ENCODE data around the gene PLEKHG5.

PLEKHG5 gene

DNA sequence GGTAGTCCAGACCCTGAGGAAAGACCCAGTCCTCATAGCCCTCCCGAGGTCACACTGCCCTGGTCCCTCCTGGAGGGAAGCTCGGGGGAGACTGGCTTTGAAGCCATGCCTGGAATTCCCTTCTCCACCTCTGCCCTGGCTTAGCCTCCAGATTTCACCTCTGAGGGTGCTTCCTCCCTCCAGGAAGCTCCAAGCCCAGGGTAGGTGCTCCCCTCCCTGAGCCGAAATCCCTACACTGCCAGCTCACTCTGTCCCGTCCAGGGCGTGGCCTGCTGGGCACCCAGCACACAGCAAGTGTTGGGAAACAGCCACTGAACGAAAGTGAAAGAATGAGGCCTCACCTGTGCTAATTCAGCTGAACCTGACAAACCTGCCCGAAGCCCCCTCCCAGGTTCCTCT is 19.5 kb downstream of the PLEKHG5 start:
- peaks cover 1% of the 10 kb centered on the region; the same call in 1 of the 2 replicates for H3K27me3 ChIP-seq (ENCODE audit: insufficient read depth, low read length)
- peaks cover 24% of the 10 kb centered on the region for H3K36me3 ChIP-seq (ENCODE audit: insufficient read depth, low read depth, low read length)
- no peak overlapping the region for H3K4me3 ChIP-seq (ENCODE audit: low read length)
- peaks cover 2% of the 10 kb centered on the region; the same call in 1 of the 2 replicates for H3K4me1 ChIP-seq (ENCODE audit: insufficient read depth, low read length)
- H3K27ac ChIP-seq (ENCODE audit: low read length): no peak overlapping the region
- no peak overlapping the region for H3K9ac ChIP-seq (ENCODE audit: low read depth, low read length)
- H3K9me3 ChIP-seq (ENCODE audit: insufficient read depth, low read depth, low read length): no peaks in the 10 kb centered on the region

DNA sequence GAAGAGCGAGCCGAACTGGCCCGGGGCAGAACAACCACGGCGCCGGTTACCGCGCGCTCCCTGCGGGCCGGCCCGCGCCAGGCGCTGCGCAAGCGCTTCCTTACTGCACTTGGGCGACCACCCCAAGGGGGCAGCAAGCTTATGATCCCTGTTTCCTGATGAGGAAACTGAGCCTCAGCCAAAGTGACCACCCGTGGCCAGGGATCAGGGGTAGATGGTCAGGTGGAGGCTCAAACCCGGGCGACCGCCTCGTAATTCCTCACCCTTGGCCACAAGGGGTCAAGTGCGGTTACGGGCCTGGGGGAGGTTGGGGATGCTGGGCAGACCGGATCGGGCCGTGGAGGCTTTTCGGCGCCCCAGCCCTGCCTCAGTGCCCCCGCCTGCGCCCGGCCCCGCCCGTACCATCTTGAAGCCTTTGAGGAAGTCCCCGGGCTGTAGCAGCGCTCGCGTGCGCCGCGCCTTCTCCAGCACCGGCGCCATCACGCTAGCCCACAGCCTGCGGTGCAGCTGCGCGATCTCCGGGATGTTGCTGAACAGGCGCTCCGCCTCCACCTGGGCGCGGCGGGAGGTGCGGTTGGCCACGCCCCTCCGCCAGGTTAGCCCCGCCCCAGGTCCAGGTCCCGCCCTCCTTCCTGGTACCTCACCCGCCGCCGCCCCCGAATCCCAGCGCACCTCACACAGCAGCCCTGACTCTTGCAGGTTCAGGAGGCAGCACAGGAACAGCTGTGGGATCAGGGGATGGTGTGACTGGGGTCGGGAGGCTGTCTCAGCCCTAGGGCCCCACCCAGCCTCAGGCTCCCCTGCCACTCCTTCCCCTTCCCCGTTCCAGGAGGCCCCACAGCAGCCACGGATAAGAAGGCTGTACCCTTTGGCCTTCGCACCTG is 20.1 kb downstream of the PLEKHG5 start:
- no peak overlapping the region for H3K4me3 ChIP-seq (ENCODE audit: low read length)
- peaks cover 24% of the 10 kb centered on the region for H3K36me3 ChIP-seq (ENCODE audit: insufficient read depth, low read depth, low read length)
- peaks cover 8% of the 10 kb centered on the region; the same call in 1 of the 2 replicates for H3K27me3 ChIP-seq (ENCODE audit: insufficient read depth, low read length)
- no peak overlapping the region for H3K9ac ChIP-seq (ENCODE audit: low read depth, low read length)
- peaks cover 2% of the 10 kb centered on the region; the same call in 1 of the 2 replicates for H3K4me1 ChIP-seq (ENCODE audit: insufficient read depth, low read length)
- H3K27ac ChIP-seq (ENCODE audit: low read length): no peak overlapping the region
- no peaks in the 10 kb centered on the region for H3K9me3 ChIP-seq (ENCODE audit: insufficient read depth, low read depth, low read length)

DNA sequence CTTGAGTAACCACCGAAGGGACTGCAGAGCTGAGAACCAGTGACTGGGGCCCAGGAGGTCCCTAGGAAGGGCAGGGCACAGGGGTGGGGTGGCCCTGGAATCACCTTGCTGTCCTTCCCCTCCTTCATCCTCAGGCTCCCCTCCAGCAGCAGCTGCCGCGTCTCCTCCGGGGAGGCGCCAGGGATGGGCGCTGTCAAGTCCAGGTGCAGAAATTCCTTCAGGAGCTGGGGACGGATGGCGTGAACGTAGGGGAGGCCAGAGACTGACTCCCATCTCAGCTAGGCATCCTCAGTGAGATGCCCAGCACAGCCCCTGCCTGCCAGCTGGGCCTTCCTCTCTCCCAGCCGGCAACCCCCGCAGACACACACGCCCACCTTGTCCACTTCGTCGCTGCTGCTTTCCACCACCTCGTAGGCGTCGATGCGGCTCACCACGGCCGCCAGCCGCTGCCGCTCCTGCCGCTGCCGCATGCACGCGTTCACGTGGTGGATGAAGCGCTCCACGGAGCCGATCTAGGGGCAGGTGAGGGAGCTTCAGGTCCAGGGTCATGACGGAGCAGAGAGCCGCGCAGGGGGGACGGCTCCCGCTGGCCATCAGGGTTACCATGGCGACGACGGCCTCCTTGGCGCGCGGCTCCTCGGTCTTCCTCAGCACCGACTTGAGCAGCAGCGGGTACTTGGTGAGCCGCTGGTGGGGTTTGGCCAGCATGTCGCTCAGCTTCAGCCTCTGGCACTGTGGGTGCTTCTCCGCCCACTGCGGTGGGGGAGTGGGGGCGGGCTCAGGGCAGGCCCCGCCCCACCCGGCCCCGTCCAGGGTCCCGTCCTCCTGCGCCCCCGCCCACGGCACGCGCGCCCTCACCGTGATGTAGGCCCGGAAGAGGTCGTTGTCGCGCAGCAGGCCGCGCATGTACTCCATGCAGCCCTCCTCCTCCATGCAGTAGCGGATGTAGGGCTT is 21.1 kb downstream of the PLEKHG5 start:
- Histone ChIP-seq H3K36me3 (ENCODE audit: insufficient read depth, low read depth, low read length) (peaks cover 24% of the 10 kb centered on the region), H3K9me3 (ENCODE audit: insufficient read depth, low read depth, low read length) (no peaks in the 10 kb centered on the region), H3K4me3 (ENCODE audit: low read length) (no peak overlapping the region), H3K4me1 (ENCODE audit: insufficient read depth, low read length) (peaks cover 2% of the 10 kb centered on the region; the same call in 1 of the 2 replicates), H3K9ac (ENCODE audit: low read depth, low read length) (no peak overlapping the region), H3K27ac (ENCODE audit: low read length) (no peak overlapping the region), H3K27me3 (ENCODE audit: insufficient read depth, low read length) (peaks cover 15% of the 10 kb centered on the region; the same call in 1 of the 2 replicates)

DNA sequence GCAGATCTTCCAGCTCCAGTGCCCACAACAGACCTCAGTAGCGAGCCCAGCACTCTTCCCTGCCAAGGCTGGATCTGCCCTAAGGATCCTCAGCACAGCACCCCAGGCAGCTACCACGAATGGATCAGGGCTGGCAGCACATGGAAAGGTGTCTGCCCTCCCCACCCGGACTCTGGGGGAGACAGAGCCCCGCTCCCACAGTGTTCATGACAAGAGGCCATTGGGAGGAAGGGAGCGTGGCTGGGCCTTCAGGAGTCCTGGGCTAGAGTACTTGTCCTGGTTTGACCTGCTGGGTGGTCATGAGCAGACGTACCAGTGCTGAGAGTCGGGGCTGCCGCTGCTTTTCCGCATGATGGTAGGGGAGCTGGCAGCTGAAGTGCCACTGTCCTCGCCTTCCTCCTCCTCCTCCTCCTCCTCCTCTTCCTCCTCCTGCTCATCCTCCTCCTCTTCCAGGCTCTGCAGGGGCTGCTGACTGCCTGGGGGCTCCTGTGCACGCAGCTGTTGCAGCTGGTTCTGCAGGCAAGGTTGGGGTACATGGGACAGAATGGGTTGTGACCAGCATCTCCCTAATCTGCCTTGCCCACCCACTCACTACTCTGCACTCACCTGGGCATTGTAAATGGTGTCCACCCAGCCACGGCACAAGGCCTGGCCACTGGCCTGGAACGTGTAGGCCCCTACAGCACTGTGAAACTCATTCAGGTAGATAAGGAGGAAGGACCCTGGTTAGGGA is 22.6 kb downstream of the PLEKHG5 start:
- no peaks in the 10 kb centered on the region; the same call in 1 of the 2 replicates for H3K4me1 ChIP-seq (ENCODE audit: insufficient read depth, low read length)
- H3K36me3 ChIP-seq (ENCODE audit: insufficient read depth, low read depth, low read length): peaks cover 24% of the 10 kb centered on the region
- H3K9me3 ChIP-seq (ENCODE audit: insufficient read depth, low read depth, low read length): no peaks in the 10 kb centered on the region
- H3K9ac ChIP-seq (ENCODE audit: low read depth, low read length): no peak overlapping the region
- peaks cover 17% of the 10 kb centered on the region; the same call in 1 of the 2 replicates for H3K27me3 ChIP-seq (ENCODE audit: insufficient read depth, low read length)
- H3K27ac ChIP-seq (ENCODE audit: low read length): no peak overlapping the region
- no peak overlapping the region for H3K4me3 ChIP-seq (ENCODE audit: low read length)

DNA sequence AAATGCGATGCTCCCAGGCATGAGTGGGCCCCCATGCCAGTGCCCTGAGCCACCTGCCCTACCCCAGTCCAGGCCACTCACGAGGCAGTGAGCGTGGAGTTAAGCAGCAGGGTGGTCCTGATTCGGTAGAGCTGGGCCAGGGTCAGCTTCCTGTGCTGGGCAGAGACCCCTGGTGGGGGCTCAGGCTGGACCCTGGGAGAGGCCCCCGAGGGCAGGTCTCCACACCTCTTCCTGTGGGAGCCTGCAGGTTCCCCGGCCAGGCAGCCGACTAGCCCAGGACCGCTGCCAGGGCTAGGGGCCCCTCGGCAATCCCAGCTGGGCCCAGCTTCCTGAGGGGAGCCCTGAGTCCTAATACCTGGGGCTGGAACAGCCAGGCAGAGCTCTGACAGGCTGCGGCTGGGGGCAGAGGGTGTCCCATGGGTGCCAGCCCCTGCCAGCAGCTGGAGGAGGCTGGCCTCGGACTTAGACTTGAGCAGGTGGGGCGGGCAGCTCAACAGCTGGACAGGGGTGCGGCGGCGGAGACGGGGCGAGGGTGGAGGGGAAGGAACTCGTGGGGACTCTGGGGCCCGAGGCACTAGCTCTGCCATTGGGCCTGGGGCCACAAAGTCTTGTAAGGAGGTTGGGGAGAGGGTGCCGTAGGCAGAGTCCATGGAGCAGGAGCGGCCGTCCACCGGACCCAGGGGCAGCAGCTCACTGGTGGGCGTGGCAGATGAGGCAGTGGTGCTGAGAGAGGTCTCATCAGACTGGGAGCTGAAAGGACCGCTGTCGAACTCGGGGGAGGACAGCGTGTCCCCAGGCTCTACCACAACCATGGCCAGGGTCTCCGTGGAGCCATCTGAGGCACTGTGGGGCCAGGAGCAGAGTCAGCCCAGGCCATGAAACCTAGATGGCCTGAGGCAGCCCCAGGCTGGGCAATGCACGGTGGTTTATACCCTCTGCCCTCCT is 23.5 kb downstream of the PLEKHG5 start:
- Histone ChIP-seq H3K36me3 (ENCODE audit: insufficient read depth, low read depth, low read length) (peaks cover 24% of the 10 kb centered on the region), H3K4me3 (ENCODE audit: low read length) (no peak overlapping the region), H3K27me3 (ENCODE audit: insufficient read depth, low read length) (peaks cover 17% of the 10 kb centered on the region; the same call in 1 of the 2 replicates), H3K4me1 (ENCODE audit: insufficient read depth, low read length) (no peaks in the 10 kb centered on the region; the same call in 1 of the 2 replicates), H3K27ac (ENCODE audit: low read length) (no peak overlapping the region), H3K9me3 (ENCODE audit: insufficient read depth, low read depth, low read length) (no peaks in the 10 kb centered on the region), H3K9ac (ENCODE audit: low read depth, low read length) (no peak overlapping the region)

DNA sequence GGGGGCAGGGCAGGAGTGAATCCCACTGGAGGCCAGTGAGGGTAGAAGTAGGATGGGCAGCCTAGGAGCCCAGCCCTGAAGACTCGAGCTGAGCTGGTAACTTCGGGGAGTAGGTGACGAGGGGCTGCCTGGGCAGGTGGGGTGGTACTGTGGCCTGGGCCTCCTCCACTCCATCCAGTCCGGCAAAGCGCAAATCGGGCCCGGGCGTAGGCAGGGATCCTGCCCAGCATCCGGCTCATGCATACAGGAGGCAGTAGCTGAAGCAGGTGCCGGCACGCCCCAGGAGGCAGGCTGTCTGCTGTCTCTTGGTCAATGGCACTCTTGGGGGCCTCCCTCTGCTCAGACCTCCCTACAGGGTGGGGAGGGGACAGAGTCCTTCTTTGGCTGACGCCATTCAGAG is 24.2 kb downstream of the PLEKHG5 start:
- no peaks in the 10 kb centered on the region for H3K9me3 ChIP-seq (ENCODE audit: insufficient read depth, low read depth, low read length)
- no peaks in the 10 kb centered on the region; the same call in 1 of the 2 replicates for H3K4me1 ChIP-seq (ENCODE audit: insufficient read depth, low read length)
- H3K27me3 ChIP-seq (ENCODE audit: insufficient read depth, low read length): peaks cover 17% of the 10 kb centered on the region; the same call in 1 of the 2 replicates
- no peak overlapping the region for H3K4me3 ChIP-seq (ENCODE audit: low read length)
- no peak overlapping the region for H3K27ac ChIP-seq (ENCODE audit: low read length)
- no peak overlapping the region for H3K9ac ChIP-seq (ENCODE audit: low read depth, low read length)
- peaks cover 22% of the 10 kb centered on the region for H3K36me3 ChIP-seq (ENCODE audit: insufficient read depth, low read depth, low read length)

DNA sequence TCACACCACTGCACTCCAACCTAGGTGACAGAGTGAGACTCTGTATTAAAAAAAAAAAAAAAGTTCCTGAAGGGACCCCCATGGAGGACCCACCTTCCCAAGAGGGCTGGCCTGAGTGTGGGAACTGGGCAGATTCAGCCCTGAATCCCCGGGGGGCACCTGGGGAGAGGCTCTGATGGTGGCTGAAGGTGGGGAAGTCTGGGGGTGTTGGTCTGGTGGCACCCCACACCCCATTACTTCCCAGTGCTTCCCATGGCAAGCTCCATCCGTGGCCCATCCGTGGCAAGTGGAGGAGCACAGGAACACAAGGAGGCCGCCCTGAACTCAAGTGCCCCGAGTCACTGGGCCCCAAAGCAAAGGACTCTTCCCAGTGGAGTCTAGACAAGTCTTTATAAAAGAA is 24.7 kb downstream of the PLEKHG5 start:
- H3K9me3 ChIP-seq (ENCODE audit: insufficient read depth, low read depth, low read length): no peaks in the 10 kb centered on the region
- no peak overlapping the region for H3K9ac ChIP-seq (ENCODE audit: low read depth, low read length)
- peaks cover 17% of the 10 kb centered on the region; the same call in 1 of the 2 replicates for H3K27me3 ChIP-seq (ENCODE audit: insufficient read depth, low read length)
- H3K27ac ChIP-seq (ENCODE audit: low read length): no peak overlapping the region
- no peak overlapping the region for H3K4me3 ChIP-seq (ENCODE audit: low read length)
- peaks cover 23% of the 10 kb centered on the region for H3K36me3 ChIP-seq (ENCODE audit: insufficient read depth, low read depth, low read length)
- H3K4me1 ChIP-seq (ENCODE audit: insufficient read depth, low read length): no peaks in the 10 kb centered on the region; the same call in 1 of the 2 replicates

DNA sequence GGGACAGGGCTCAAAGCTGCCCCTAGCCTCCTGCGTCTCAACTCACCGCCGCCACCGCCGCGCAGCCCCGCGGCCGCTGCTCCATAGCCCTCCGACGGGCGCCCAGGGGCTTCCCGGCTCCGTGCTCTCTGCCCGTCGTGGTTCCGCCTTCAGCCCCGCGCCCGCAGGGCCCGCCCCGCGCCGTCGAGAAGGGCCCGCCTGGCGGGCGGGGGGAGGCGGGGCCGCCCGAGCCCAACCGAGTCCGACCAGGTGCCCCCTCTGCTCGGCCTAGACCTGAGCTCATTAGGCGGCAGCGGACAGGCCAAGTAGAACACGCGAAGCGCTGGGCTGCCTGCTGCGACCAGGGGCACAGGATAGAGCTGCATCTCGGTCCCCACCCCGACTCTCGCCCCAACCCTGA is 25.4 kb downstream of the PLEKHG5 start, which contains the start of gene TNFRSF25:
Gene TNFRSF25, minus strand, starts transcription at position 151 of the 400 bp plus-strand sequence. Its CDS starts 66 bp downstream, at position 85.
- no peak within 1 kb of the TSS for H3K27ac ChIP-seq (ENCODE audit: low read length)
- peaks cover 17% of the 10 kb centered on the region; the same call in 1 of the 2 replicates for H3K27me3 ChIP-seq (ENCODE audit: insufficient read depth, low read length)
- H3K4me3 ChIP-seq (ENCODE audit: low read length): peak within 1 kb of the TSS; percentile 43; the same call in 1 of the 2 replicates
- no peaks in the 10 kb centered on the region; the same call in 1 of the 2 replicates for H3K4me1 ChIP-seq (ENCODE audit: insufficient read depth, low read length)
- H3K9ac ChIP-seq (ENCODE audit: low read depth, low read length): no peak within 1 kb of the TSS
- H3K36me3 ChIP-seq (ENCODE audit: insufficient read depth, low read depth, low read length): peaks cover 23% of the 10 kb centered on the region
- no peaks in the 10 kb centered on the region for H3K9me3 ChIP-seq (ENCODE audit: insufficient read depth, low read depth, low read length)

DNA sequence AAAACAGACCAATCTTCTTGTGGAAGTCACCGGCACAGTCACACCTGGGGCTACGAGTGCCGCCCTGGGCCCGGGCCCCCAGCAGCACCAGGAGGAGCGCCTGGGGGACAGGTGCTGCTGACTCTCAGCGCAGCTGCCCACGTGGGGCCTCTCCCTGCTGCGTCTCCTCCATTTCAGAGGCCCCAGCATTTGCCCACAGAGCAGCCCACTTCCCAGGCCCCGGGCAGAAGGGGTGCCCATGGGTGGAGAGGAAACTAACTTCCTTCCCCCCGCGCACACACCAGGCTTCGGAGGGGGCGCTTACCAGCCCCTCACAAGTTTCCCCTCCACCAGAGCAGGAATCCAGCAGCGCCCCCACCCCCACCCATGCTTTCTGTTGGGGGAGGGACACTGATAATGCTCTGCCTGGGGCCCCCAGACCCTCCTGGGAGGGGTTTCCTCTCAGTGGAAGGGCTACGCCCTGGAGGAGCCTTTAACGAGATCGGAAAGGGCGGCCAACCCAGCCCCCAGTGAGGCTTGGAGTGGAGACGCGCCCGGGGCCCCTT is 25.9 kb downstream of the PLEKHG5 start:
- no peak overlapping the region for H3K27ac ChIP-seq (ENCODE audit: low read length)
- H3K9ac ChIP-seq (ENCODE audit: low read depth, low read length): no peak overlapping the region
- peaks cover 4% of the 10 kb centered on the region; the same call in 1 of the 2 replicates for H3K4me1 ChIP-seq (ENCODE audit: insufficient read depth, low read length)
- peak overlapping the region; percentile 43; the same call in 1 of the 2 replicates for H3K4me3 ChIP-seq (ENCODE audit: low read length)
- H3K9me3 ChIP-seq (ENCODE audit: insufficient read depth, low read depth, low read length): no peaks in the 10 kb centered on the region
- peaks cover 17% of the 10 kb centered on the region; the same call in 1 of the 2 replicates for H3K27me3 ChIP-seq (ENCODE audit: insufficient read depth, low read length)
- H3K36me3 ChIP-seq (ENCODE audit: insufficient read depth, low read depth, low read length): peaks cover 22% of the 10 kb centered on the region

DNA sequence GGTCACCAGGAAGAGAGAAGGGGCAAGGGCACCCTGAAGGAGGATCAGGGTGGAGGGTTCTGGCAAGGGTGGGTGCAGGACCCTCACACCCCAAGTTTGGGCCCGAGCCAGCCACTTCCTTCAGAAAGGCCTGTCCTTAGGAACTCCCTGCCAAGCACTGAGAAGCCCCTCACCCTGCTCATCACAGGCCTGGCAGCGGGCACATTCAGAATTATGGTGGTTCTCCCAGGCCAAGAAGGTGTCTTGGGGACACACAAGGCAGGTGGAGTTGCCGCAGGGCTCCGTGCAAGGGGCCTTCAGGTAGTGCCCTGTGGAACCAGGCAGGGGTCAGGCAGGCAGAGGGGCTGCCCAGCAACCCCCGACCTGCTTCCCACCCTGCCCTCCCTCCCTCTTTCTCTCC is 26.6 kb downstream of the PLEKHG5 start:
- no peaks in the 10 kb centered on the region for H3K9me3 ChIP-seq (ENCODE audit: insufficient read depth, low read depth, low read length)
- peaks cover 17% of the 10 kb centered on the region; the same call in 1 of the 2 replicates for H3K27me3 ChIP-seq (ENCODE audit: insufficient read depth, low read length)
- H3K4me1 ChIP-seq (ENCODE audit: insufficient read depth, low read length): peaks cover 4% of the 10 kb centered on the region; the same call in 1 of the 2 replicates
- no peak overlapping the region for H3K9ac ChIP-seq (ENCODE audit: low read depth, low read length)
- no peak overlapping the region for H3K4me3 ChIP-seq (ENCODE audit: low read length)
- H3K27ac ChIP-seq (ENCODE audit: low read length): no peak overlapping the region
- H3K36me3 ChIP-seq (ENCODE audit: insufficient read depth, low read depth, low read length): peaks cover 16% of the 10 kb centered on the region
